ENCODE results near the gene PRDM5.

GRCh38 chr4:120839334-120839973 lies 83.1 kb downstream of the PRDM5 start:
- no peak for TF ChIP-seq ZNF274 (IDR thresholded peaks at IDR 0.05; ENCODE audit: low read depth, low read length)
- no peak for TF ChIP-seq YY1 (IDR thresholded peaks at IDR 0.05; ENCODE audit: insufficient read depth, insufficient read length)
- no peak for TF ChIP-seq SUZ12 (IDR thresholded peaks at IDR 0.05; ENCODE audit: extremely low read depth, insufficient read depth, insufficient read length)

All from NT2/D1 (cell line).